HL-60 (cell line): ENCODE data around the gene TMEM94.

Experiments used
- POLR2AphosphoS5 ChIP-seq: IDR thresholded peaks from 2 replicates; pipeline ENCODE4 v1.6.1; 2012; ENCODE audit warnings: low read depth
- TF ChIP-seq, protein P1 (sequence below): IDR thresholded peaks from one replicate; pipeline ENCODE4 v1.5.1; 2011; ENCODE audit warnings: low read length, control low read depth, inconsistent platforms; ENCODE audit not compliant: insufficient read depth
- TF ChIP-seq, protein P2 (sequence below): IDR thresholded peaks from 2 replicates; pipeline ENCODE4 v1.6.1; 2012; ENCODE audit warnings: low read depth; ENCODE audit not compliant: insufficient replicate concordance

- TF ChIP-seq, protein P1, sequence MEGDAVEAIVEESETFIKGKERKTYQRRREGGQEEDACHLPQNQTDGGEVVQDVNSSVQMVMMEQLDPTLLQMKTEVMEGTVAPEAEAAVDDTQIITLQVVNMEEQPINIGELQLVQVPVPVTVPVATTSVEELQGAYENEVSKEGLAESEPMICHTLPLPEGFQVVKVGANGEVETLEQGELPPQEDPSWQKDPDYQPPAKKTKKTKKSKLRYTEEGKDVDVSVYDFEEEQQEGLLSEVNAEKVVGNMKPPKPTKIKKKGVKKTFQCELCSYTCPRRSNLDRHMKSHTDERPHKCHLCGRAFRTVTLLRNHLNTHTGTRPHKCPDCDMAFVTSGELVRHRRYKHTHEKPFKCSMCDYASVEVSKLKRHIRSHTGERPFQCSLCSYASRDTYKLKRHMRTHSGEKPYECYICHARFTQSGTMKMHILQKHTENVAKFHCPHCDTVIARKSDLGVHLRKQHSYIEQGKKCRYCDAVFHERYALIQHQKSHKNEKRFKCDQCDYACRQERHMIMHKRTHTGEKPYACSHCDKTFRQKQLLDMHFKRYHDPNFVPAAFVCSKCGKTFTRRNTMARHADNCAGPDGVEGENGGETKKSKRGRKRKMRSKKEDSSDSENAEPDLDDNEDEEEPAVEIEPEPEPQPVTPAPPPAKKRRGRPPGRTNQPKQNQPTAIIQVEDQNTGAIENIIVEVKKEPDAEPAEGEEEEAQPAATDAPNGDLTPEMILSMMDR = no peak
- no peak for TF ChIP-seq POLR2AphosphoS5
- TF ChIP-seq, protein P2, sequence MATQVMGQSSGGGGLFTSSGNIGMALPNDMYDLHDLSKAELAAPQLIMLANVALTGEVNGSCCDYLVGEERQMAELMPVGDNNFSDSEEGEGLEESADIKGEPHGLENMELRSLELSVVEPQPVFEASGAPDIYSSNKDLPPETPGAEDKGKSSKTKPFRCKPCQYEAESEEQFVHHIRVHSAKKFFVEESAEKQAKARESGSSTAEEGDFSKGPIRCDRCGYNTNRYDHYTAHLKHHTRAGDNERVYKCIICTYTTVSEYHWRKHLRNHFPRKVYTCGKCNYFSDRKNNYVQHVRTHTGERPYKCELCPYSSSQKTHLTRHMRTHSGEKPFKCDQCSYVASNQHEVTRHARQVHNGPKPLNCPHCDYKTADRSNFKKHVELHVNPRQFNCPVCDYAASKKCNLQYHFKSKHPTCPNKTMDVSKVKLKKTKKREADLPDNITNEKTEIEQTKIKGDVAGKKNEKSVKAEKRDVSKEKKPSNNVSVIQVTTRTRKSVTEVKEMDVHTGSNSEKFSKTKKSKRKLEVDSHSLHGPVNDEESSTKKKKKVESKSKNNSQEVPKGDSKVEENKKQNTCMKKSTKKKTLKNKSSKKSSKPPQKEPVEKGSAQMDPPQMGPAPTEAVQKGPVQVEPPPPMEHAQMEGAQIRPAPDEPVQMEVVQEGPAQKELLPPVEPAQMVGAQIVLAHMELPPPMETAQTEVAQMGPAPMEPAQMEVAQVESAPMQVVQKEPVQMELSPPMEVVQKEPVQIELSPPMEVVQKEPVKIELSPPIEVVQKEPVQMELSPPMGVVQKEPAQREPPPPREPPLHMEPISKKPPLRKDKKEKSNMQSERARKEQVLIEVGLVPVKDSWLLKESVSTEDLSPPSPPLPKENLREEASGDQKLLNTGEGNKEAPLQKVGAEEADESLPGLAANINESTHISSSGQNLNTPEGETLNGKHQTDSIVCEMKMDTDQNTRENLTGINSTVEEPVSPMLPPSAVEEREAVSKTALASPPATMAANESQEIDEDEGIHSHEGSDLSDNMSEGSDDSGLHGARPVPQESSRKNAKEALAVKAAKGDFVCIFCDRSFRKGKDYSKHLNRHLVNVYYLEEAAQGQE = no peak
These were observed 20.5 kb downstream of the TMEM94 start for GRCh38 chr17:75476752-75477489.
